Testis (tissue), 3 donors: Measurements from ENCODE around the gene KCNJ10. TPM values are rescaled to one million over a fixed set of nuclear protein-coding genes. Genes with fewer than 3 reads are reported as not detected.

Source experiments
- DNase-seq: peaks from one replicate; pipeline ENCODE4 v3.0.0-alpha.2; 2019
- H3K27ac ChIP-seq, 2 donors: fragments of 200-600 bp; sonication (generic); one replicate each; pipeline ENCODE4 v1.5.1; 2019
- H3K27me3 ChIP-seq: fragments of 200-600 bp; sonication (generic); one replicate; pipeline ENCODE4 v1.5.1; 2019
- H3K36me3 ChIP-seq: fragments of 200-600 bp; sonication (generic); one replicate; pipeline ENCODE4 v1.5.1; 2017; ENCODE audit warnings: low read depth; ENCODE audit errors: missing control alignments
- H3K4me1 ChIP-seq: fragments of 200-600 bp; sonication (generic); one replicate; pipeline ENCODE4 v1.5.1; 2019
- H3K4me3 ChIP-seq, 2 donors: fragments of 200-600 bp; sonication (generic); one replicate each; pipeline ENCODE4 v1.5.1; 2017 to 2019
- H3K9me3 ChIP-seq: fragments of 200-600 bp; sonication (generic); one replicate; pipeline ENCODE4 v1.5.1; 2017
- CTCF ChIP-seq, 3 experiments: fragments of 450-650 bp in 2 of 3; fragments of 200-600 bp in 1 of 3; sonication (generic) in 1 of 3; IDR thresholded peaks; one replicate each; pipeline ENCODE4 v1.5.1; 2016 to 2019; ENCODE audit warnings: antibody characterized with exemption in 3 of 3, mild to moderate bottlenecking in 2 of 3, moderate library complexity in 1 of 3
- POLR2A ChIP-seq: fragments of 450-650 bp; IDR thresholded peaks from one replicate; pipeline ENCODE4 v1.6.1; 2017; ENCODE audit warnings: antibody characterized with exemption, mild to moderate bottlenecking, moderate library complexity
- WGBS, 2 donors: methylation state at CpG; one replicate each; pipeline ENCODE4 v1.1.5; 2018; 5-methylcytosine and 5-hydroxymethylcytosine counted together
- intact Hi-C: fragments of 100-400 bp; cut with DNase I; formaldehyde crosslinking; loops from one replicate; pipeline ENCODE4 v1.15.1; 2023; ENCODE audit warnings: low total_unique reads
- polyA plus RNA-seq: library from polyadenylated mRNA; stranded (reverse); fragments of 350-450 nt; fragmentation: Illumina TruSeq; extraction: RNeasy Lipid Tissue Mini Kit (QIAGEN cat#74804); gene quantifications from one replicate; pipeline ENCODE4 v1.2.3, GENCODE V29; 2014; ENCODE audit warnings: low read depth, low replicate concordance; ENCODE audit not compliant: insufficient read depth
- total RNA-seq, 2 donors: library from RNA; depleted of rRNA; stranded (reverse); fragments of >200 nt; gene quantifications; one replicate each; pipeline ENCODE4 v1.2.3, GENCODE V29; 2016

The KCNJ10 gene
- total and polyA plus RNA-seq, 3 donors from 2014 or later, result 0.79 to 1.9 (median 1.5) TPM

GRCh38 chr1:160093624-160094290 lies 23.8 kb upstream of the KCNJ10 start:
- peaks cover 15% of the 10 kb centered on the region for H3K4me1 ChIP-seq
- no peaks in the 10 kb centered on the region for H3K27me3 ChIP-seq
- H3K4me3 ChIP-seq, result no peak overlapping the region
- TF ChIP-seq POLR2A (no peak), CTCF (IDR thresholded peaks at IDR 0.05) (no peak)
- H3K27ac ChIP-seq, result no peak overlapping the region
- H3K36me3 ChIP-seq, result no peaks in the 10 kb centered on the region
- no peak for DNase-seq
- 82 to 87% methylated on average over 10 to 21 of the region's 21 CpGs for WGBS, 2 donors
- intact Hi-C loops, result no loop called here
- no peaks in the 10 kb centered on the region for H3K9me3 ChIP-seq

- TF ChIP-seq CTCF (IDR thresholded peaks at IDR 0.05), result no peak
- no peak for TF ChIP-seq POLR2A
- Histone ChIP-seq H3K36me3 (no peaks in the 10 kb centered on the region), H3K27me3 (no peaks in the 10 kb centered on the region), H3K27ac (no peak overlapping the region), H3K4me3 (no peak overlapping the region), H3K9me3 (no peaks in the 10 kb centered on the region), H3K4me1 (peaks cover 15% of the 10 kb centered on the region)
- 72 to 88% methylated on average over 4 to 9 of the region's 9 CpGs for WGBS, 2 donors
- no peak for DNase-seq
- intact Hi-C loops, result no loop called here
Observed at GRCh38 chr1:160093069-160093395, 23.1 kb upstream of the KCNJ10 start.

- H3K9me3 ChIP-seq, result no peaks in the 10 kb centered on the region
- H3K27me3 ChIP-seq, result no peaks in the 10 kb centered on the region
- H3K36me3 ChIP-seq, result no peaks in the 10 kb centered on the region
- peaks cover 10% of the 10 kb centered on the region for H3K4me1 ChIP-seq
- TF ChIP-seq CTCF (IDR thresholded peaks at IDR 0.05) (no peak), POLR2A (no peak)
- intact Hi-C loops, result no loop called here
- 93 to 96% methylated on average over 11 to 32 of the region's 32 CpGs for WGBS, 2 donors
- DNase-seq, result no peak
- no peak overlapping the region for H3K27ac ChIP-seq
- no peak overlapping the region for H3K4me3 ChIP-seq
Observed at GRCh38 chr1:160092366-160093068, 22.6 kb upstream of the KCNJ10 start.

GRCh38 chr1:160091666-160092223 lies 21.8 kb upstream of the KCNJ10 start:
- DNase-seq, result no peak
- H3K4me1 ChIP-seq, result peaks cover 3% of the 10 kb centered on the region
- H3K9me3 ChIP-seq, result no peaks in the 10 kb centered on the region
- no peaks in the 10 kb centered on the region for H3K36me3 ChIP-seq
- TF ChIP-seq POLR2A (no peak), CTCF (IDR thresholded peaks at IDR 0.05) (no peak)
- H3K27me3 ChIP-seq, result no peaks in the 10 kb centered on the region
- 95 to 97% methylated on average over 5 of the region's 5 CpGs for WGBS, 2 donors
- no peak overlapping the region for H3K27ac ChIP-seq
- intact Hi-C loops, result no loop called here
- H3K4me3 ChIP-seq, result no peak overlapping the region
